H1 (cell line): ENCODE data around the gene EIF2S2. TPM values are rescaled to one million over a fixed set of nuclear protein-coding genes. Genes with fewer than 3 reads are reported as not detected.

Source experiments
- EP300 ChIP-seq, 2 experiments: IDR thresholded peaks; 1 replicate in 1 of 2; 2 replicates in 1 of 2; pipeline ENCODE4 v1.6.1; 2011 to 2012; ENCODE audit warnings: low read depth in 2 of 2, low read length in 2 of 2, mild to moderate bottlenecking in 2 of 2, borderline replicate concordance in 1 of 2, inconsistent platforms in 1 of 2, moderate library complexity in 1 of 2
- polyA plus RNA-seq, 7 experiments: library from polyadenylated mRNA; depleted of rRNA in 3 of 7; stranded (reverse) in 5 of 7; unstranded in 2 of 7; fragments of >200 nt in 5 of 7; fragments of 200-250 nt in 2 of 7; gene quantifications; 1 replicate in 5 of 7; 2 replicates in 1 of 7; 4 replicates in 1 of 7; pipeline versions ENCODE4 v1.2.1 to v1.2.3, GENCODE V29; 2011 to 2013; ENCODE audit warnings: missing spikeins in 2 of 7, mixed read lengths in 2 of 7
- total RNA-seq: library from RNA; stranded (reverse); fragmentation: NEBNext Ultra II Directional; extraction: Animal tissue kit (Norgen Biotek cat#: 25700); gene quantifications from 2 replicates; pipeline ENCODE4 v1.2.1, GENCODE V29; 2021
- TF ChIP-seq, protein P1 (sequence below): IDR thresholded peaks from 2 replicates; pipeline ENCODE4 v1.6.1; 2012; ENCODE audit warnings: low read length, inconsistent platforms

Gene EIF2S2
- total and polyA plus RNA-seq, 2 of the 8 experiments (the other 6 are each of a cell fraction or from before 2014, with no cell fraction given), result 59.5 to 142 TPM

DNA sequence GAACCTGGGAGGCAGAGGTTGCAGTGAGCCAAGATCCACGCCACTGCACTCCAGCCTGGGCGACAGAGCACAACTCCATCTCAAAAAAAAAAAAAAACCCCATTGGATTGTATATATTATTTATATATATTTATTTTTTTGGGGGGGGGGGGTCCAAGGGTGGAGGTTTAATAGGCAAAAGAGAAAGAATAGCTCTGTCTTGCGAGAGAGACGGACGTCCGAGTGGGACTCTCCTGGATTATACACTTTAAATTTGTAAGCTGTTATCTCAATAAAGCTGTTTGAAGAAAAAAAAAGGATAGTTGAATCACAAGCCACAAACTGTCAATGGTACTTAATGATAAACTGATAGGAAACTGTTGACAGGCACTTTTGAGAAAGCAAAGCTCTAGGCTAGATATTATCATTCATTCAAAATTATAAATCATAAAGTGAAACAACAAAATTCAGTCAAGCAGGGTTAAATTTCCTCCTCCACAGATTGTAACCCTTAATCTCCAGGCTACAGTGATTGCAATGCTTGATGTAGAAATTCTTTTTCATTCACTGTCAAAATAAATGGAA lies 20.3 kb downstream of the EIF2S2 start (continued):
- TF ChIP-seq EP300 (IDR thresholded peaks at IDR 0.05; ENCODE audit: borderline replicate concordance in 1 of 2, low read depth in 2 of 2, low read length in 2 of 2), result no peak
- TF ChIP-seq, protein P1, sequence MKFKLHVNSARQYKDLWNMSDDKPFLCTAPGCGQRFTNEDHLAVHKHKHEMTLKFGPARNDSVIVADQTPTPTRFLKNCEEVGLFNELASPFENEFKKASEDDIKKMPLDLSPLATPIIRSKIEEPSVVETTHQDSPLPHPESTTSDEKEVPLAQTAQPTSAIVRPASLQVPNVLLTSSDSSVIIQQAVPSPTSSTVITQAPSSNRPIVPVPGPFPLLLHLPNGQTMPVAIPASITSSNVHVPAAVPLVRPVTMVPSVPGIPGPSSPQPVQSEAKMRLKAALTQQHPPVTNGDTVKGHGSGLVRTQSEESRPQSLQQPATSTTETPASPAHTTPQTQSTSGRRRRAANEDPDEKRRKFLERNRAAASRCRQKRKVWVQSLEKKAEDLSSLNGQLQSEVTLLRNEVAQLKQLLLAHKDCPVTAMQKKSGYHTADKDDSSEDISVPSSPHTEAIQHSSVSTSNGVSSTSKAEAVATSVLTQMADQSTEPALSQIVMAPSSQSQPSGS, result no peak
